Testis (tissue), 2 donors: ENCODE measurements around the gene SKI.

Source experiments
- POLR2A ChIP-seq: fragments of 450-650 bp; IDR thresholded peaks from one replicate; pipeline ENCODE4 v1.6.1; 2017; ENCODE audit warnings: antibody characterized with exemption, mild to moderate bottlenecking, moderate library complexity
- TF ChIP-seq, protein P1 (sequence below), 3 experiments: fragments of 450-650 bp in 2 of 3; fragments of 200-600 bp in 1 of 3; sonication (generic) in 1 of 3; IDR thresholded peaks; one replicate each; pipeline ENCODE4 v1.5.1; 2016 to 2019; ENCODE audit warnings: antibody characterized with exemption in 3 of 3, mild to moderate bottlenecking in 2 of 3, moderate library complexity in 1 of 3

- TF ChIP-seq, protein P1, sequence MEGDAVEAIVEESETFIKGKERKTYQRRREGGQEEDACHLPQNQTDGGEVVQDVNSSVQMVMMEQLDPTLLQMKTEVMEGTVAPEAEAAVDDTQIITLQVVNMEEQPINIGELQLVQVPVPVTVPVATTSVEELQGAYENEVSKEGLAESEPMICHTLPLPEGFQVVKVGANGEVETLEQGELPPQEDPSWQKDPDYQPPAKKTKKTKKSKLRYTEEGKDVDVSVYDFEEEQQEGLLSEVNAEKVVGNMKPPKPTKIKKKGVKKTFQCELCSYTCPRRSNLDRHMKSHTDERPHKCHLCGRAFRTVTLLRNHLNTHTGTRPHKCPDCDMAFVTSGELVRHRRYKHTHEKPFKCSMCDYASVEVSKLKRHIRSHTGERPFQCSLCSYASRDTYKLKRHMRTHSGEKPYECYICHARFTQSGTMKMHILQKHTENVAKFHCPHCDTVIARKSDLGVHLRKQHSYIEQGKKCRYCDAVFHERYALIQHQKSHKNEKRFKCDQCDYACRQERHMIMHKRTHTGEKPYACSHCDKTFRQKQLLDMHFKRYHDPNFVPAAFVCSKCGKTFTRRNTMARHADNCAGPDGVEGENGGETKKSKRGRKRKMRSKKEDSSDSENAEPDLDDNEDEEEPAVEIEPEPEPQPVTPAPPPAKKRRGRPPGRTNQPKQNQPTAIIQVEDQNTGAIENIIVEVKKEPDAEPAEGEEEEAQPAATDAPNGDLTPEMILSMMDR (IDR thresholded peaks at IDR 0.05): no peak
- TF ChIP-seq POLR2A: no peak
Observed at GRCh38 chr1:2292725-2293450, 64.8 kb downstream of the SKI start.
